Stimulated activated CD8-positive, alpha-beta memory T cell treated with anti-CD3 and anti-CD28 coated beads, Interleukin-12 subunit alpha, Interleukin-12 subunit beta, amount 100 ng/mL, for 1 hour (primary cell): ENCODE results near the gene COMMD4.
"Not testable (repeated sequence)": the region's sequence is repeated elsewhere in the genome, so short reads cannot be mapped to it uniquely, and the experiment has no call there.

Experiments used
- DNase-seq: peaks from one replicate; pipeline ENCODE4 v3.0.0-alpha.2; 2020; ENCODE audit warnings: low read depth

Gene COMMD4

GRCh38 chr15:75335705-75336355 is at the start of gene COMMD4:
COMMD4 (plus strand) TSS chr15:75336063; CDS start chr15:75336090, 27 bp downstream.
- peak; percentile 42 for DNase-seq

GRCh38 chr15:75293660-75294059 is 42.2 kb upstream of the COMMD4 start:
- not testable (repeated sequence) for DNase-seq

- DNase-seq, result not testable (repeated sequence)
Observed at GRCh38 chr15:75298541-75299310, 37.1 kb upstream of the COMMD4 start.

- DNase-seq, result peak; percentile 27
Observed at GRCh38 chr15:75299311-75299688, 36.6 kb upstream of the COMMD4 start.

- not testable (repeated sequence) for DNase-seq
Observed at GRCh38 chr15:75300026-75300425, 35.8 kb upstream of the COMMD4 start.

GRCh38 chr15:75302318-75302717 is 33.5 kb upstream of the COMMD4 start:
- DNase-seq, result no peak

- DNase-seq, result not testable (repeated sequence)
Observed at GRCh38 chr15:75302753-75303152, 33.1 kb upstream of the COMMD4 start.

GRCh38 chr15:75306188-75306587 is 29.7 kb upstream of the COMMD4 start:
- DNase-seq, result no peak

GRCh38 chr15:75307778-75308390 is 28.0 kb upstream of the COMMD4 start:
- DNase-seq, result no peak

GRCh38 chr15:75309711-75310110 is 26.2 kb upstream of the COMMD4 start:
- no peak for DNase-seq

GRCh38 chr15:75312548-75312947 is 23.3 kb upstream of the COMMD4 start:
- not testable (repeated sequence) for DNase-seq

- DNase-seq, result no peak
Observed at GRCh38 chr15:75313116-75313845, 22.6 kb upstream of the COMMD4 start.

- DNase-seq, result no peak
Observed at GRCh38 chr15:75314552-75315290, 21.1 kb upstream of the COMMD4 start.

GRCh38 chr15:75319231-75319897 is 16.5 kb upstream of the COMMD4 start:
- not testable (repeated sequence) for DNase-seq

GRCh38 chr15:75321711-75322110 is 14.2 kb upstream of the COMMD4 start:
- no peak for DNase-seq

GRCh38 chr15:75325922-75326321 is 9.9 kb upstream of the COMMD4 start:
- no peak for DNase-seq

- DNase-seq, result no peak
Observed at GRCh38 chr15:75327005-75327404, 8.9 kb upstream of the COMMD4 start.

GRCh38 chr15:75327491-75327890 is 8.4 kb upstream of the COMMD4 start:
- no peak for DNase-seq

- no peak for DNase-seq
Observed at GRCh38 chr15:75328493-75329314, 7.2 kb upstream of the COMMD4 start.

- no peak for DNase-seq
Observed at GRCh38 chr15:75329571-75329970, 6.3 kb upstream of the COMMD4 start.
